MM.1S (cell line): ENCODE data around the gene TICAM1.
"Not testable (repeated sequence)": the region's sequence is repeated elsewhere in the genome, so short reads cannot be mapped to it uniquely, and the experiment has no call there.

Source experiments
- DNase-seq: peaks from one replicate; pipeline ENCODE4 v3.0.0-alpha.2; 2015
- H2AFZ ChIP-seq: fragments of 300-600 bp; sonication (generic); 2 replicates; pipeline ENCODE4 v1.6.0; 2016; ENCODE audit warnings: antibody characterized with exemption, low read length
- H3F3A ChIP-seq: fragments of 300-600 bp; sonication (generic); 2 replicates; pipeline ENCODE4 v1.6.1; 2016; ENCODE audit warnings: mild to moderate bottlenecking, antibody characterized with exemption, low read length, moderate library complexity, mixed read lengths; ENCODE audit not compliant: insufficient read depth
- H3K27ac ChIP-seq: fragments of 300-600 bp; sonication (generic); 2 replicates; pipeline ENCODE4 v1.5.1; 2016; ENCODE audit warnings: mild to moderate bottlenecking, low read length
- H3K27me3 ChIP-seq: fragments of 300-600 bp; sonication (generic); replicated peaks from 2 replicates; pipeline ENCODE4 v1.6.0; 2016; ENCODE audit warnings: low read length; ENCODE audit not compliant: insufficient read depth
- H3K36me3 ChIP-seq: fragments of 300-600 bp; sonication (generic); replicated peaks from 2 replicates; pipeline ENCODE4 v1.6.1; 2016; ENCODE audit warnings: mild to moderate bottlenecking, low read length, mixed read lengths; ENCODE audit not compliant: insufficient read depth
- H3K4me1 ChIP-seq: fragments of 300-600 bp; sonication (generic); 2 replicates; pipeline ENCODE4 v1.6.1; 2016; ENCODE audit warnings: low read length, mixed read lengths
- H3K4me2 ChIP-seq: fragments of 300-600 bp; sonication (generic); 2 replicates; pipeline ENCODE4 v1.6.0; 2016; ENCODE audit warnings: low read depth, low read length
- H3K4me3 ChIP-seq: fragments of 300-600 bp; sonication (generic); 2 replicates; pipeline ENCODE4 v1.5.1; 2016; ENCODE audit warnings: low read length, mixed read lengths
- H3K79me2 ChIP-seq: fragments of 300-600 bp; sonication (generic); 2 replicates; pipeline ENCODE4 v1.6.1; 2016; ENCODE audit warnings: mixed run types, low read length, mixed read lengths
- H3K9ac ChIP-seq: fragments of 300-600 bp; sonication (generic); 2 replicates; pipeline ENCODE4 v1.6.1; 2016; ENCODE audit warnings: low read length, mixed read lengths
- H3K9me2 ChIP-seq: fragments of 300-600 bp; sonication (generic); replicated peaks from 2 replicates; pipeline ENCODE4 v1.6.1; 2016; ENCODE audit warnings: mild to moderate bottlenecking, low read length, mixed read lengths; ENCODE audit not compliant: insufficient read depth
- H3K9me3 ChIP-seq: fragments of 300-600 bp; sonication (generic); replicated peaks from 2 replicates; pipeline ENCODE4 v1.6.1; 2016; ENCODE audit warnings: mild to moderate bottlenecking, low read length, mixed read lengths; ENCODE audit not compliant: insufficient read depth
- H4K20me1 ChIP-seq: fragments of 300-600 bp; sonication (generic); 2 replicates; pipeline ENCODE4 v1.6.1; 2016; ENCODE audit warnings: mild to moderate bottlenecking, low read length, moderate library complexity, mixed read lengths; ENCODE audit not compliant: insufficient read depth
- EZH2 ChIP-seq: fragments of 300-600 bp; sonication (generic); optimal IDR thresholded peaks from 2 replicates; pipeline ENCODE3; 2017; ENCODE audit warnings: low read depth, mild to moderate bottlenecking, antibody characterized with exemption, low read length, mixed read lengths
- EZH2phosphoT487 ChIP-seq: fragments of 300-600 bp; sonication (generic); IDR thresholded peaks from 2 replicates; pipeline ENCODE4 v1.6.1; 2018; ENCODE audit warnings: antibody characterized with exemption, low read length
- TF ChIP-seq, protein P1 (sequence below): fragments of 300-600 bp; sonication (generic); IDR thresholded peaks from 2 replicates; pipeline ENCODE4 v1.5.1; 2016; ENCODE audit warnings: antibody characterized with exemption, low read length, mixed read lengths

TICAM1 gene

DNA sequence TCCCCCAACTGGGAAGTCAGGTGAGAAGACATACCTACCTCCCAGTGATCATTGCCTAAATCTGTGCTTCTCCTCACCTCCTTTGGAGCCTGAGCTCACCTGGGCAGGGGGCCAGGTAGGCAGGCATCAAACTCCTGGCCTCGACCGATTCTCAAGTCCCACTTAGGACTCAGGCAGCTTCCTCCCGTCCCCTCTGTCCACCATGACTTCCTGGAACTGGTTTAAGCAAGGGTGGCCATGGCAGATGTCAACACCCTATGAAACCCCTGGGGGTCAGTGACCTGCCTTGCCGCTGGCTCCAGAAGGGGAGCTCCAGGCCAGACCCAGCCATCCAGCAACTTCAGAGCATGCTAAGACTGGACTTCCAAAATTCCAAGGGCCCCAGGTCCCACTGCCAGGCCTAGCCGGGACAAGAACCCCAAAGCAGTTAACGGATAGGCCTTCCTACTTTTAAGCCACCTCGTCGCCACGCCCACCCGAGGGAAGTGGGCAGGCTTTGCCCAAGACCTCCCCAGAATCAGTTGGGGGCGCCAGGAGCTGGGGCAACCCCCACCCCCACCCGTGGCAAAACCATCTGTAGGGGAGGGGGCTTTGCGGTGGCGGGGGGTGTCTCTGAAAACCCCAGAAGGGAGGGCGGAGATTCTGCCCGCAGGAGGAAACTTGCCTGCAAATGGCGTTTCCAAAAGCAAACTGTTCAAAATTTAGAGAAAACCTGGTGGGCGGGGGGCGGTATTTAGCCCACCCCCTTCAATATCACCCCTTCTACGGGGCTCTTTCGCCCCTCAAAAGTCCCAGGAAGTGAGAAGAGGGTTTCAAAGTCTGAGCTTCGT, 35.3 kb upstream of the TICAM1 start:
- no peaks in the 10 kb centered on the region for H3K4me1 ChIP-seq
- H4K20me1 ChIP-seq, result no peaks in the 10 kb centered on the region

GRCh38 chr19:4861147-4861546, 29.6 kb upstream of the TICAM1 start:
- H3K9ac ChIP-seq, result no peak overlapping the region
- H3K79me2 ChIP-seq, result no peaks in the 10 kb centered on the region
- no peak overlapping the region for H3K4me3 ChIP-seq
- H3K27ac ChIP-seq, result no peak overlapping the region
- H3K4me1 ChIP-seq, result no peaks in the 10 kb centered on the region
- no peak overlapping the region for H3K4me2 ChIP-seq
- TF ChIP-seq, protein P1, sequence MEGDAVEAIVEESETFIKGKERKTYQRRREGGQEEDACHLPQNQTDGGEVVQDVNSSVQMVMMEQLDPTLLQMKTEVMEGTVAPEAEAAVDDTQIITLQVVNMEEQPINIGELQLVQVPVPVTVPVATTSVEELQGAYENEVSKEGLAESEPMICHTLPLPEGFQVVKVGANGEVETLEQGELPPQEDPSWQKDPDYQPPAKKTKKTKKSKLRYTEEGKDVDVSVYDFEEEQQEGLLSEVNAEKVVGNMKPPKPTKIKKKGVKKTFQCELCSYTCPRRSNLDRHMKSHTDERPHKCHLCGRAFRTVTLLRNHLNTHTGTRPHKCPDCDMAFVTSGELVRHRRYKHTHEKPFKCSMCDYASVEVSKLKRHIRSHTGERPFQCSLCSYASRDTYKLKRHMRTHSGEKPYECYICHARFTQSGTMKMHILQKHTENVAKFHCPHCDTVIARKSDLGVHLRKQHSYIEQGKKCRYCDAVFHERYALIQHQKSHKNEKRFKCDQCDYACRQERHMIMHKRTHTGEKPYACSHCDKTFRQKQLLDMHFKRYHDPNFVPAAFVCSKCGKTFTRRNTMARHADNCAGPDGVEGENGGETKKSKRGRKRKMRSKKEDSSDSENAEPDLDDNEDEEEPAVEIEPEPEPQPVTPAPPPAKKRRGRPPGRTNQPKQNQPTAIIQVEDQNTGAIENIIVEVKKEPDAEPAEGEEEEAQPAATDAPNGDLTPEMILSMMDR, result no peak
- TF ChIP-seq EZH2phosphoT487 (no peak), EZH2 (no peak)
- H3K36me3 ChIP-seq, result no peaks in the 10 kb centered on the region
- no peaks in the 10 kb centered on the region for H3K27me3 ChIP-seq
- H3K9me2 ChIP-seq, result no peaks in the 10 kb centered on the region
- H3K9me3 ChIP-seq, result no peaks in the 10 kb centered on the region
- H2AFZ ChIP-seq, result no peak overlapping the region
- no peak for DNase-seq
- H3F3A ChIP-seq, result no peaks in the 10 kb centered on the region
- H4K20me1 ChIP-seq, result no peaks in the 10 kb centered on the region

More for the DNA sequence above, 35.3 kb upstream of the TICAM1 start:
- DNase-seq, result no peak
- H3K79me2 ChIP-seq, result no peaks in the 10 kb centered on the region
- no peak overlapping the region for H3K27ac ChIP-seq
- no peaks in the 10 kb centered on the region for H3K9me3 ChIP-seq
- no peaks in the 10 kb centered on the region; the same call in 1 of the 2 replicates for H3K27me3 ChIP-seq
- peak overlapping the region; percentile 88 for H3K4me2 ChIP-seq
- H3K9ac ChIP-seq, result peak overlapping the region; percentile 56
- H3K9me2 ChIP-seq, result no peaks in the 10 kb centered on the region
- no peaks in the 10 kb centered on the region for H3F3A ChIP-seq
- no peak for TF ChIP-seq EZH2phosphoT487
- no peak for TF ChIP-seq EZH2
- TF ChIP-seq, protein P1, result no peak
- peak overlapping the region; percentile 98 for H2AFZ ChIP-seq
- H3K36me3 ChIP-seq, result no peaks in the 10 kb centered on the region
- peak overlapping the region; percentile 87 for H3K4me3 ChIP-seq

DNA sequence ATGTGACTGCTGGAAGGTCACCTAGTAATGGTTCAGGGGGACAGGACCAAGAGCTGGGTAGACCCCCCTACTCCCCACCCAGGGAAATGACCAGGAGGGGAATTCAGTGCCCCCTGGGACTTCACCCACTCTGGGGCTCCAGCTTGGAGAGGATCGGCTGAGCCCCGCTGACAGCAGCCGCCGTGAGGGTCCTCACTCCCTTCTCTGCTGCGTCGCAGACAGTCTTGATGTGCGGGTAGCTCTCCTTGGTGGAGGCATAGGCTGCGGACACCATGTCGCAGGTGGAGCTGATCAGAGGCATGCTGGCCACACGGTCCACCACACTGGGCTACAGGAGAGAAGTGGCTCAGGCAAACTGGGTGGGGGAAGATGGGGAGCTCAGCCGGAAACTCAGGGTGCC, 28.2 kb upstream of the TICAM1 start:
- Histone ChIP-seq H2AFZ (no peak overlapping the region), H3K4me3 (no peak overlapping the region), H3K27ac (no peak overlapping the region), H3F3A (no peaks in the 10 kb centered on the region), H3K36me3 (no peaks in the 10 kb centered on the region), H3K4me1 (no peaks in the 10 kb centered on the region), H3K27me3 (no peaks in the 10 kb centered on the region), H4K20me1 (no peaks in the 10 kb centered on the region), H3K9ac (no peak overlapping the region), H3K9me3 (no peaks in the 10 kb centered on the region), H3K4me2 (no peak overlapping the region), H3K79me2 (no peaks in the 10 kb centered on the region), H3K9me2 (no peaks in the 10 kb centered on the region)
- DNase-seq, result no peak
- TF ChIP-seq EZH2phosphoT487, result no peak

GRCh38 chr19:4856468-4856867, 25.0 kb upstream of the TICAM1 start:
- H3K9ac ChIP-seq, result not testable (repeated sequence)

DNA sequence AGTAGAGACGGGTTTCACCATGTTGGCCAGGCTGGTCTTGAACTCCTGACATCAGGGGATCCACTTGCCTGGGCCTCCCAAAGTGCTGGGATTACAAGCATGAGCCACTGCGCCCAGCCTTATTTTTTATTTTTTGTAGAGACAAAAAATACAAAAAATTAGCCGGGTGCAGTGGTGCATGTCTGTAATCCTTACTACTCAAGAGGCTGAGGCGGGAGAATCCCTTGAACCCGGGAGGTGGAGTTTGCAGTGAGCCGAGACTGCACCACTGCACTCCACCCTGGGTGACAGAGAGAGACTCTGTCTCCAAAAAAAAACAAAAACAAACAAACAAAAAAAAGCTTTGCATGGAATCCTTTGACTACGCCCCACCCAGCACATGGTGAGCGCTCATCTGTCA, 22.0 kb upstream of the TICAM1 start:
- H3K27ac ChIP-seq, H3K9me2 ChIP-seq, H3K27me3 ChIP-seq, H2AFZ ChIP-seq, H3K9ac ChIP-seq, DNase-seq, H3K79me2 ChIP-seq, H3K9me3 ChIP-seq, H3K4me2 ChIP-seq, H4K20me1 ChIP-seq, H3F3A ChIP-seq, H3K4me1 ChIP-seq, H3K36me3 ChIP-seq, H3K4me3 ChIP-seq: not testable (repeated sequence)

More at GRCh38 chr19:4856468-4856867, 25.0 kb upstream of the TICAM1 start:
- not testable (repeated sequence) for DNase-seq, H3K4me1 ChIP-seq, H3K9me2 ChIP-seq, H3F3A ChIP-seq, H4K20me1 ChIP-seq, H3K4me3 ChIP-seq, H3K4me2 ChIP-seq, H2AFZ ChIP-seq, H3K27ac ChIP-seq, H3K36me3 ChIP-seq, H3K79me2 ChIP-seq, H3K27me3 ChIP-seq, H3K9me3 ChIP-seq
